ENCODE measurements around the gene STK11. TPM values are rescaled to one million over a fixed set of nuclear protein-coding genes. Genes with fewer than 3 reads are reported as not detected.

The STK11 gene
- total RNA-seq, 1 donor from 2014 or later = 67.6 TPM

DNA sequence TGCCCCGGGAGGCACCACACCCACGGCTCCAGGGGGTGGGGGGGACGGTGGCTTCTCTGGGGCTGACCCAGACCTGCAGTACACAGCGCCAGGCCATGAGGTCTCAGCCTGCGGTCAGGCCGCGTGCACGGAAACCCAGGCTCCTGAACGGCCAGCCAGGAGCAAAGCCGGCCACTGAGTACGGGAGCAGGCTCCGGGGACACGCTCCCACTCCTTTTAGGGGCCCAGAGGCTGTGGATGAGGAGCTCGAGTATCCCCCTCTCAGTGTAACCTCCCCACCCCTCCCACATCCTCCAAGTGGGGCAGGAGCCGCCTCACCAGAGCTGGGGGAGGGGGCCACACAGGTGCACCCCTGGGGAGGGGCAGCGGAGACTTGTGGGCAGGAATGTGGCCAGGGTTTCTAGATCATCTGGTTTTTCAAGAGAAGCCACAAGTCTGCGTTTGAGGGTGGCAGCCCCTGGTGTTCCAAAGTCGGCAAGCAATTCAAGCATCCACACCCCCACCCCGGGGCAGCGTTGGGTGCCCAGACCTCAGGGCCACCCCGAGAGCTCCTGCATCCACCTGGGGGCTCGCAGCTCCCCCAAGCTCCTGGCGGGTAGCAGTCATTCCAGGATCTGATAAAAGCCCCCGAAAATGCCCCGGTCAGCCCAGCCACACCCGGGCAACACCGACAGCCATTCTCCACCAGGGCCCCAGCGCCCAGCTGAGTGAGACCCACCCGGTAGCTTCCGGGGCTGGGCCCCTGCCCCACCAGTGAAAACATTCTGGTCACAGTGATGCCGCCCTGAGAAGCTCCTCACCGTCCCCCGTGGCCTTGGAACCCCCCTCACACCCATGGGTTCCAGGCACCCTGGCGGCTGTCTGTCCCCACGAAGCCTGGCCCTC is 37.6 kb upstream of the STK11 start:
- intact Hi-C loops (cut with micrococcal nuclease) = no loop called here
- Mint-ChIP-seq H3K27ac (no peak overlapping the region), H3K4me1 (peaks cover 25% of the 10 kb centered on the region), H3K36me3 (ENCODE audit: low read depth) (peaks cover 21% of the 10 kb centered on the region), H3K27me3 (no peaks in the 10 kb centered on the region), H3K4me3 (no peak overlapping the region), H3K9me3 (no peaks in the 10 kb centered on the region)
- ChIA-PET POLR2A (no interaction called here), CTCF (no interaction called here)
- no peak for TF ChIP-seq CTCF (IDR thresholded peaks at IDR 0.05)
- no peak for ATAC-seq (ENCODE audit: low read depth)
- no peak for DNase-seq

GRCh38 chr19:1168572-1169410 is 36.8 kb upstream of the STK11 start:
- no peak for TF ChIP-seq CTCF (IDR thresholded peaks at IDR 0.05)
- Mint-ChIP-seq H3K27me3 (no peaks in the 10 kb centered on the region), H3K4me3 (no peak overlapping the region), H3K4me1 (peaks cover 26% of the 10 kb centered on the region), H3K9me3 (no peaks in the 10 kb centered on the region), H3K36me3 (ENCODE audit: low read depth) (peaks cover 19% of the 10 kb centered on the region), H3K27ac (no peak overlapping the region)
- DNase-seq (no peak), ATAC-seq (ENCODE audit: low read depth) (no peak)
- ChIA-PET POLR2A (no interaction called here), CTCF (no interaction called here)
- intact Hi-C loops (cut with micrococcal nuclease) = no loop called here

GRCh38 chr19:1169411-1169791 is 36.2 kb upstream of the STK11 start:
- Mint-ChIP-seq H3K4me3 (no peak overlapping the region), H3K27me3 (no peaks in the 10 kb centered on the region), H3K4me1 (peaks cover 28% of the 10 kb centered on the region), H3K36me3 (ENCODE audit: low read depth) (peaks cover 19% of the 10 kb centered on the region), H3K9me3 (no peaks in the 10 kb centered on the region), H3K27ac (no peak overlapping the region)
- ATAC-seq (ENCODE audit: low read depth) (no peak), DNase-seq (no peak)
- POLR2A ChIA-PET = no interaction called here
- TF ChIP-seq CTCF (IDR thresholded peaks at IDR 0.05) = no peak
- CTCF ChIA-PET = no interaction called here
- intact Hi-C loops (cut with micrococcal nuclease) = no loop called here

GRCh38 chr19:1169921-1170885 is 35.4 kb upstream of the STK11 start:
- Mint-ChIP-seq H3K9me3 (no peaks in the 10 kb centered on the region), H3K4me1 (peaks cover 29% of the 10 kb centered on the region), H3K27me3 (no peaks in the 10 kb centered on the region), H3K27ac (no peak overlapping the region), H3K4me3 (no peak overlapping the region), H3K36me3 (ENCODE audit: low read depth) (peaks cover 19% of the 10 kb centered on the region)
- ATAC-seq (ENCODE audit: low read depth) = no peak
- no peak for DNase-seq
- intact Hi-C loops (cut with micrococcal nuclease) = loop anchor here (5.0 kb wide), 1 partner anchor 68 kb away; the partner anchor contains the start of gene GPX4
- CTCF ChIA-PET = no interaction called here
- POLR2A ChIA-PET = no interaction called here
- no peak for TF ChIP-seq CTCF (IDR thresholded peaks at IDR 0.05)

Measured in activated B cell treated with CpG ODN at 0.5 μM for 24 hours (primary cell).